Panc1 (cell line): Measurements from ENCODE around the gene PARG.
"Not testable (repeated sequence)": the region's sequence is repeated elsewhere in the genome, so short reads cannot be mapped to it uniquely, and the experiment has no call there.

Experiments
- POLR2AphosphoS5 ChIP-seq: IDR thresholded peaks from 2 replicates; pipeline ENCODE4 v1.6.1; 2012; ENCODE audit warnings: mild to moderate bottlenecking, low read depth, low read length, moderate library complexity
- SIN3A ChIP-seq: IDR thresholded peaks from 2 replicates; pipeline ENCODE4 v1.6.1; 2012; ENCODE audit warnings: low read depth, mild to moderate bottlenecking, low read length, moderate library complexity, borderline replicate concordance; ENCODE audit not compliant: insufficient read depth
- TF ChIP-seq, protein P1 (sequence below): fragments of 450-650 bp; IDR thresholded peaks from 2 replicates; pipeline ENCODE4 v1.5.1; 2017; ENCODE audit warnings: mild to moderate bottlenecking
- TF ChIP-seq, protein P2 (sequence below), 2 experiments: IDR thresholded peaks; 2 replicates each; pipeline ENCODE4 v1.6.1; 2011 to 2012; ENCODE audit warnings: low read depth in 2 of 2, control low read depth in 1 of 2, low read length in 1 of 2, mild to moderate bottlenecking in 1 of 2, moderate library complexity in 1 of 2; ENCODE audit not compliant: insufficient read depth in 1 of 2

DNA sequence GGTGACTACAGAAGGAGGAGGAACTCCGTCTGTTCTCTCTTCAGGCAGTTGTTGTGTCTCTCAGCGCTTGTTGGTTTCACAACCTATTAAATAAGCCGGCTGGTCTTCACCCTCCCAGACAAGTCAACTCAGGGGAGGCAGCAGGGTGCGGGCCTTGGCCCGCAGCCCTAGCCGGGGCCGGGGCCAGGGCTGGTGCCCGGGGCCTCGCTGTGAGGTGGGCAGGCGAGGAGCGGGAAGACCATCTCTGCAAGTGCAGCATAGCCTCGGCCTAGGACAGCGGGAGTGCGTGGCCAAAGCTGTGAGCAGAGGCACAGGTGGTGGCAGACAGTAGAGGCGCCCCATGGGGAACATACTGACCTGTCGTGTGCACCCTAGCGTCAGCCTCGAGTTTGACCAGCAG lies 46.5 kb upstream of the PARG start, which contains the start of gene AGAP6:
- TF ChIP-seq, protein P1, sequence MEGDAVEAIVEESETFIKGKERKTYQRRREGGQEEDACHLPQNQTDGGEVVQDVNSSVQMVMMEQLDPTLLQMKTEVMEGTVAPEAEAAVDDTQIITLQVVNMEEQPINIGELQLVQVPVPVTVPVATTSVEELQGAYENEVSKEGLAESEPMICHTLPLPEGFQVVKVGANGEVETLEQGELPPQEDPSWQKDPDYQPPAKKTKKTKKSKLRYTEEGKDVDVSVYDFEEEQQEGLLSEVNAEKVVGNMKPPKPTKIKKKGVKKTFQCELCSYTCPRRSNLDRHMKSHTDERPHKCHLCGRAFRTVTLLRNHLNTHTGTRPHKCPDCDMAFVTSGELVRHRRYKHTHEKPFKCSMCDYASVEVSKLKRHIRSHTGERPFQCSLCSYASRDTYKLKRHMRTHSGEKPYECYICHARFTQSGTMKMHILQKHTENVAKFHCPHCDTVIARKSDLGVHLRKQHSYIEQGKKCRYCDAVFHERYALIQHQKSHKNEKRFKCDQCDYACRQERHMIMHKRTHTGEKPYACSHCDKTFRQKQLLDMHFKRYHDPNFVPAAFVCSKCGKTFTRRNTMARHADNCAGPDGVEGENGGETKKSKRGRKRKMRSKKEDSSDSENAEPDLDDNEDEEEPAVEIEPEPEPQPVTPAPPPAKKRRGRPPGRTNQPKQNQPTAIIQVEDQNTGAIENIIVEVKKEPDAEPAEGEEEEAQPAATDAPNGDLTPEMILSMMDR = not testable (repeated sequence)
- not testable (repeated sequence) for TF ChIP-seq SIN3A, POLR2AphosphoS5
- TF ChIP-seq, protein P2, sequence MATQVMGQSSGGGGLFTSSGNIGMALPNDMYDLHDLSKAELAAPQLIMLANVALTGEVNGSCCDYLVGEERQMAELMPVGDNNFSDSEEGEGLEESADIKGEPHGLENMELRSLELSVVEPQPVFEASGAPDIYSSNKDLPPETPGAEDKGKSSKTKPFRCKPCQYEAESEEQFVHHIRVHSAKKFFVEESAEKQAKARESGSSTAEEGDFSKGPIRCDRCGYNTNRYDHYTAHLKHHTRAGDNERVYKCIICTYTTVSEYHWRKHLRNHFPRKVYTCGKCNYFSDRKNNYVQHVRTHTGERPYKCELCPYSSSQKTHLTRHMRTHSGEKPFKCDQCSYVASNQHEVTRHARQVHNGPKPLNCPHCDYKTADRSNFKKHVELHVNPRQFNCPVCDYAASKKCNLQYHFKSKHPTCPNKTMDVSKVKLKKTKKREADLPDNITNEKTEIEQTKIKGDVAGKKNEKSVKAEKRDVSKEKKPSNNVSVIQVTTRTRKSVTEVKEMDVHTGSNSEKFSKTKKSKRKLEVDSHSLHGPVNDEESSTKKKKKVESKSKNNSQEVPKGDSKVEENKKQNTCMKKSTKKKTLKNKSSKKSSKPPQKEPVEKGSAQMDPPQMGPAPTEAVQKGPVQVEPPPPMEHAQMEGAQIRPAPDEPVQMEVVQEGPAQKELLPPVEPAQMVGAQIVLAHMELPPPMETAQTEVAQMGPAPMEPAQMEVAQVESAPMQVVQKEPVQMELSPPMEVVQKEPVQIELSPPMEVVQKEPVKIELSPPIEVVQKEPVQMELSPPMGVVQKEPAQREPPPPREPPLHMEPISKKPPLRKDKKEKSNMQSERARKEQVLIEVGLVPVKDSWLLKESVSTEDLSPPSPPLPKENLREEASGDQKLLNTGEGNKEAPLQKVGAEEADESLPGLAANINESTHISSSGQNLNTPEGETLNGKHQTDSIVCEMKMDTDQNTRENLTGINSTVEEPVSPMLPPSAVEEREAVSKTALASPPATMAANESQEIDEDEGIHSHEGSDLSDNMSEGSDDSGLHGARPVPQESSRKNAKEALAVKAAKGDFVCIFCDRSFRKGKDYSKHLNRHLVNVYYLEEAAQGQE (IDR thresholded peaks at IDR 0.05; ENCODE audit: insufficient read depth in 1 of 2, low read depth in 2 of 2, low read length in 1 of 2) = not testable (repeated sequence)
